Stimulated activated CD8-positive, alpha-beta memory T cell treated with anti-CD3 and anti-CD28 coated beads, Interleukin-7, amount 100 ng/mL, for 48 hours (primary cell): ENCODE measurements around the gene CLIC3.
A peak's percentile ranks its signal among the peaks of the same experiment; 100 is the strongest.
"Not testable (repeated sequence)": the region's sequence is repeated elsewhere in the genome, so short reads cannot be mapped to it uniquely, and the experiment has no call there.

Source experiments
- DNase-seq, 2 donors: peaks; one replicate each; pipeline ENCODE4 v3.0.0-alpha.2; 2020; ENCODE audit warnings: low read depth in 1 of 2; ENCODE audit errors: extremely low read depth in 1 of 2

CLIC3 gene, protein sequence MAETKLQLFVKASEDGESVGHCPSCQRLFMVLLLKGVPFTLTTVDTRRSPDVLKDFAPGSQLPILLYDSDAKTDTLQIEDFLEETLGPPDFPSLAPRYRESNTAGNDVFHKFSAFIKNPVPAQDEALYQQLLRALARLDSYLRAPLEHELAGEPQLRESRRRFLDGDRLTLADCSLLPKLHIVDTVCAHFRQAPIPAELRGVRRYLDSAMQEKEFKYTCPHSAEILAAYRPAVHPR

DNA sequence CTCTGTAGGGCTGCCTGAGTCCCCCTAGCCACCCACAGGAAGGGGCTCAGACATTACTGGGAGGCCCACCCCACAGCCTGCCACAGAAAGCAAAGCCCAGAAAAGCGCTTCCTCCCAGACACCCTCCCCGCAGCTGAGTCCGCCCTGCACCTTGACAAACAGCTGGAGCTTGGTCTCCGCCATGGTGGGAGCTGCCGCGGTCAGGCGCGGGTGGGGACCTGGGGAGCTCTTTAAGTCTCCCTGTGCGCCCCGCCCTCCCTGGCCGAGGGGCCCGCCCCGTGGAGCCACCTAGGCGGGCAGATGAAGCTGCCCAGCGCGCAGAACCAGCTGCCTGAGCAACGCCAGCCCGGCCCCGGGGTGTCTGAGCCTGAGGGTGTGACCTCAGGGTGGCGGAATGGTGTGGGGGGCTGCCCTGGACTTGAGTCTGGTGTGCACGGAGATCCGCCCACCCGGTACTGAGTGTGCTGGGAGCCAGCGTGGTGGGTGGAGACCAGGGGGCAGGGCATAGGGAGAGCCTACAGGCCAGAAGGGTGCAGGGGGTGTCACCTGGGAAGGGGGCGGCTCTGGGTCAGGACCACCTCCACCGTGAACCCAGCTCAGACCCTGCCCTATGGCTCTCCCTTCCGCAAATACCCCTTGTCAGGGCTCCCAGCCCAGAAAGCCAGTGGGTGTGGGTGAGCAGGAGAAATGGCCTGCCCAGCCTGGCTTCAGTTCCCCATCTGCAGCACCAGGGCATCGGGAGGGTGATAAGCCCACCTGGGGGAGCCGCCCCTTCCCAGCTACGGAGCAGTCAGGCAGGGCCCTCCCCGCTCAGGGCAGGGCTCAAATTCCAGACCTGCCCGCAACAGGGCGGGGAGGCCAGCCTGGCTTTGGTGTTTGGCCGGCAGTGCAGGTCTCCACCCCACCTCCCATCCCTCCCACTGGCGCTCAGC, at the start of gene CLIC3:
Gene CLIC3, minus strand, starts transcription at position 208 of the 932 bp plus-strand sequence. Its CDS starts 25 bp downstream, at position 183.
- DNase-seq = no peak

DNA sequence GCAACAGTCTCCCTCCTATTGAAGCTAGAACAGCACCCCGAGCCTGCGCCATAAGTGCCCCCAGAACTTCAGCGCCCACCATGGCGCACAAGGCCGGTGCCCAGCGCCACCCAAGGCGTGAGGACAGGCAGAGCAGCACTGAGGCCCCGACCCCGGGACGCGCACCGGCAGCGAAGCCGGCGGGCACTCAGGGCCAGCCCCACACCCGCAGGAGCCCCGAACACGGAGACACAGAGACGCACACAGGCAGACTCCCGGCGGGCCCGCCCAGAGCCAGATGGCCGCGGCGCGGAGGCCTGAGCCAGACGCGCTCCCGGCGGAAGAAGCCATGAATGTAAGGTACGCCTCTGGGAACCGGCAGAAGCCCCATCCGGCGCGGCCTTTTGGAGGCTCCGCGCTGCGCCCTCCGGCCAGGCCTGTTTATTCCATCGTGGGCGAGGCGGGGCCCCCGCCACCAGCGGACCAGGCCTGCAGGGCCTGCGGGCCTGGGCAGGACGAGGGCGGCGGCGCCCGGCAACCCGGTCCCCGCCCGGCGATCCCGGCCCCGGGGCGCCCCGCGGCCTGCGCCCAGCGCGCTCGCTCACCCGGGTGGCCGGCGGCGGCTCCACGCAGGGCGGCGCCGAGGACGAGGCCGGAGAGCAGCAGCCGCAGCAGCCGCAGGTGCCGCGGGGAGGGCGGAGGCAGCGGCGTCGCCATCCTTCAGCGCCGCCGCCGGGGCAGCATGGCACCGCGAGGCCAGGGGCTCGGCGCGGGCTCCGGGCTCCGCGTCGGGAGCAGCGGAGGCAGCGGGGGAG, 49.1 kb upstream of the CLIC3 start:
- DNase-seq = no peak

DNA sequence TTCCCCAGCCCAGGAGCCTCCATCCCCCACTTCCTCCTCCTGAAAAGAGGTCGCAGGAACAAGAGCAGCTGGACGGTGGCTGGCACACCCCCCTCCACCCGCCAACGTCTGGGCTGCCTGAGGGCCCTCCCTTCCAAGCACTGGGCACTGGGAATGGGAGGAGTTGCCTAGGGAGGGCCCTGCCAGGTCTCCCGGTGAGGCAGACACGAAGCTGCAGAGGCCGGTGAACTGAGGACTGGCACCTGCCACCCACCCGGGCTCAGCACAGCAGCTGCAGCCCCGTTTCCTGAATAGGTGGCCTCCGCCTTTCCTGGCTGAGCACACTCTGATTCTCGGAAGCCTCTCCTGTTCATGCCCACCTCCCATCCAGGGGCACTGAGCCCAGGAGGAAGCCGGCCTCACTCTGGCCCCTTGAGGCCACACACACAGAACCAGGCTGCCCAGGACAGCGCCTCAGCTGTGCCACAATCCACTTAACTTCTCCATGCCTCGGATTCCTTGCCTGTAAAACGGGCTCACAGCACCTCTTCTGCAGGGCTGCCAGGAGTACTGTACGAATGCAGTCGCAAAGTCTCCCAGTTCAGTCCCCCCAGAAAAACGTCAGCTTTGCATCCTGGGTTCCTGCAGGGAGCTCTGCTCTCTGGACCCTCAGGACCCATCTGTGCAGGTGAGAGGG, 48.3 kb upstream of the CLIC3 start:
- DNase-seq = no peak

DNA sequence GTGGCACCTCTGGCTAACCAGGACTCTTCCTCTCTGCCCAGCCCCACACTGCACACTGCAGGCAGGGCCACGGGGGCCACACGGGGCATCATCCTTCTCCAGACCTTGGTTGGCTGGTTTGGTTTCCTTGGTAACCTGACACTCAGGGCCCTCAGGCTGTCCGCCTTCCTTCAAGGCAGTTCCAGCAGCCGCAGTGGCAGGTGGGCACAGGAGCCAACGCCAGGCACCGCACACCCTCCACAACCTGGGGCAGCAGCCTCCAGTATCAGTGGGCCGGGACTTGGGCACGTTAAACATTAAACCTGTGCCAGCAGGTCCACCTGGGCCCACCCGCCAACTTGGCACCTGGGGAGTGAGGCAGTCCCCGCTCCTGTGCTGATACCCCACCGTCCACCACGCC, 47.7 kb upstream of the CLIC3 start:
- no peak for DNase-seq

DNA sequence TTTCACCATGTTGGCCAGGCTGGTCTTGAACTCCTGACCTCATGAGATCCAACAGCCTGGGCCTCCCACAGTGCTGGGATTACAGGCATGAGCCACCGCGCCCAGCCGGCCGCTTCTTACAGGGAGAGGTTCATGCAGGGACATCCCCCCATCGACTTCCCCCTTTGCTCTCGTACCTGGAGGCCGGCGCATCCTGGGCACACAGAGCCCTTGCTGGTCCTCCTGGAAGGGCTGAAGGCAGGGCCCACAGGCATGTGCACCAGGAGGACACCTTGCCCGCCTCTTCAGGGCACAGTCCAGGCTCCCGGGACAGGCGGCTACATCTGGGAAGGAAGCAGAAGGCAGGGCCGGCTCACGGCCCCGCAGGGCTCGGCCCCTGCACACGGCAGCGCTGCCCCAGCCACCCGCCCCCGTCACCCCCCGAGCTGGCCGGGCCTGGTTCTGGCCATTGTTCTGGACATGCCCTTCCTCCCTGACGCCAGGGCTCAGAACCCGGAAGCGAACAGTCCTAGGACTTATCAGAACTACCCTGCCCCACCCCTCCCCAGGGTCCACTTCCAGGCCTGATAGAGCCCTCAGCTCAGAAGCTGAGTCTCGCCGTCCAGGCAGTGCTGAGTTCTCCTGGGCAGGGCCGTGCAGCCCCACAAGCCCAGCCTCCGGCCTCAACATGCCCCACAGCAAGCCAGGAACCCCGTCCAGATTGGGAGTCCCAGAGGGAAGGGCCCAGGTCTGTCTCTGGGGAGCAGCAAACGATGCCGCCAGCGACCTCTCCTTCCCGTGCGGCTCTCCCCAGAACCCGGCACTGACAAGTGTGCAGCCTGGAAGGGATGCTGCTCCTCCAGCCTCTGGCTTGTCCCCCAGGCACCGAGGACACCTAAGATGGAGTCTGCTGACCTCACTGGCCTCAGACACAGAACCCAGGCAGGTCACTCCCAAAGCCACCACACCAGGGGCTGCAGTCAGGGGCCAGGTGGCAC, 46.7 kb upstream of the CLIC3 start:
- no peak for DNase-seq

DNA sequence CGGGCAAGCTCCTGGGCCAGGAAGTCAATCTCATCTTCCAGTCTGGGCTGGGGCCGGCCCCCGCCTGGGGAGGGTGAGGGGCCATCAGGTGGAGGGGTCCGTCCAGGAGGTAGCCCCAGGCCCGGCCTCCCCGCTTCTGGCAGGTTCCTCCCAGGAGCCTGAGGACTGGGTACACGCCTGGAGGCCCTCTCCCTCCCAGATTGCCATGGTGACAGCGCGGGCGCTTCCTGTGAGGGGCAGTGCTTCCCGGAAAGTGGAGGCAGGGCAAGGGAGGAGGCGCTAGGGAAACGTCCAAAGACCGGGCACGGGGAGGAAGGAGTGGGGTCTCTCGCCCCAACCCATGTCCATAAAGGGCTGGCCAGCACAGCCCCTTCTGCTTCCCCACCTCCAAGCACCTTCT, 44.8 kb upstream of the CLIC3 start:
- DNase-seq = no peak

DNA sequence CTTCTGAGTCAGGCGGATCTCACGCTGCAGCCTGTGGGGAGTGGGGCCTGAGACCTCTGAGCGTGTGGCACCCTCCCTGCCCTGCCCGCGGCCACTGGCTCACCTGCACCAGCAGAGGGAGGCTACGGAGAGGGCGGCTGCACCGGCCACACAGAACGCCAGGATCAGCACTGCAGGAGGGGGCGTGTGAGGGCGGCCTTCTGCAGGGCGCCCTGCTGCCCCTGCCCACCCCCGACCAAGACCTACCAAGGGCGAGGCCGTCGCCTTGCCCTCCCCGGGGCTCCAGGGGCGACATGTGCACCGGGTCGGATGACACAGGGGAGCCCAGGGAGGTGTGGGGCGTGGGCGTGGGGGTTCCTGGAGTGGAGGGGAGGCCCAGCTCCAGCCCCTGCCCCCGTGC, 44.2 kb upstream of the CLIC3 start:
- no peak for DNase-seq

DNA sequence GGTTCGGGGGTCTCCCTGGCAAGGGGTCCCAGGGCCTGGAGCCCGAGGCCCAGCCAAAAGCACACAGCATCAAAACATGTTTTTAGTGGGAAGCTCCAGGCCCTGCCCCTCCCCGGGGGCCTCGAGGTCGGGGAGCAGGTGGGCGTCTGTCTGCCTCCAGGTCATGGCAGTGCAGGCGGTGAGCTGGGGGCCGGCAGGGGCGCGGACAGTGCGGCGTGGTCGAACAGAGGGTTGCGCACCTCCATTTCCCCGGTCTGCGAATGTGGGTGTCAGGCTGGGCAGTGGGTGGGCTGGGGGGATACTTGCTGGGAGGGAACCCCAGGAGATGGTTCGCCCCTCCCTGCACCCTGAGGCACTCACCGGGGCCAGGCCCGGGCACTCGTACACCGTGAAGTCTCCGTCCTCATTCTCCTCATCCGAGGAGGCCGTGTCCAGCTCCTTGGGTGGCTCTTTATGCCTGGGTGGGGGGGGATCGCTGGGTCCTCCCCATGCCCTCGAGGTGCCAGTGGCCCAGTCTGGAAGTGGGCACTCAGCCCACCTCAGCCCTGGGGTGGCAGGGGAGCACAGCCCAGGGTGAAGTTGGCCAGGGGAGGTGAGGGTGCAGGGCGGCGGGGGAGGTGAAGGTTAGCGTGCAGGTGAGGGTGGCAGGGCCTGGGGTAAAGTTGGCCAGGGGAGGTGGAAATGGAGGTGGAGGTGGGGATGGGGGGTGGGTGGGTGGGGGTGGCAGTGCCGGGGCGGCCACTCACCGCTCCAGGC, 43.4 kb upstream of the CLIC3 start:
- no peak for DNase-seq

DNA sequence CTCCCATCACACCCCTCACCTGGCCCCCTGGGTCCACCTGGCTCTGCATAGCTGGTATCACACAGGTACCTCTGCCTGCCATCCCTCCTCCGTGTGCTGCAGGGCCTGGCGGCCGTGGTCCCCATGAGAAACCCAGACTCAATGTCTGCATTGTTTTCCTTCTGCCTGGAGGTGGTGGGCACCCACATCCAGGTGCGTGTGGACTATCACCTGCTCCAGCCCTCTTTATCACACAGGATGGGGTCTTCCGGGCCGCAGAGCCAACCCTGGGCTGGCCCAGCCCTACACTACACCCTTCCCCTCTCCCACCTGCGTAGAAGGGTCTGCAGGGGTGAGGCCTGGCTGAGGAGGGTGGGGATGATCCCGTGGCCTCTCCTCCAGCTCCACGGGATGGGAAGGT, 42.5 kb upstream of the CLIC3 start:
- DNase-seq = no peak

DNA sequence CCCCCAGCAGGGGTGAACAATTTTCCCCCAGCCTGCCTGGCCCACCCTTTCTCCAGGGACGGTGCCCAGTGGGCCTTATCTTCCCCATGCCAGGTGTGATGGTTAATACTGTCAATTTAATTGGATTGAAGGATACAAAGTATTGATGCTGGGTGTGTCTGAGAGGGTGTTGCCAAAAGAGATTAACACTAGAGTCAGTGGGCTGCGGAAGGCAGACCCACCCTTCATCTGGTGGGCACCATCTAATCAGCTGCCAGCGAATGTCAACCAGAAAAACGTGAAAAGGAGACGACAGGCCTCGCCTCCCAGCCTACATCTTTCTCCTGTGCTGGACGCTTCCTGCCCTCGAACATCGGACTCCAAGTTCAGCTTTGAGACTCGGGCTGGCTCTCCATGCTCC, 41.1 kb upstream of the CLIC3 start:
- no peak for DNase-seq

DNA sequence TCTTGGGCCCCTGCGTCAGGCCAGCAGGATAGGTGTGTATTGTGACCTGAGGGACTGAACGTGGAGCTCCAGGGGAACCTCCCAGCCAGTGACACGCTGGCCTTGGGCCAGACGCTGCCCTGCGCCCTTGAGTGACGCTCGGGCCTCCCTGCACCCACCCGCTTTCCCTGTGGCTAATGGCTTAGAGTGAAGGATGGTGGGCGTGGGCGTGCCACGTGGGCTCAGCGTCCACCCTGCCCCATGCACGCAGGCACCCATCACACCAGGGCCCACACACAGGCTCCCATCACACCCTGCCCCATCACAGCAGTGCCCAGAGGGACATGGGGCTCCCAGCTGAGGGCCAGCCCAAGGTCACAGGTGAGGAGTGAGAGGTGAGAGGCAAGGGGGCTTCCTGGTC, 40.7 kb upstream of the CLIC3 start:
- no peak for DNase-seq

DNA sequence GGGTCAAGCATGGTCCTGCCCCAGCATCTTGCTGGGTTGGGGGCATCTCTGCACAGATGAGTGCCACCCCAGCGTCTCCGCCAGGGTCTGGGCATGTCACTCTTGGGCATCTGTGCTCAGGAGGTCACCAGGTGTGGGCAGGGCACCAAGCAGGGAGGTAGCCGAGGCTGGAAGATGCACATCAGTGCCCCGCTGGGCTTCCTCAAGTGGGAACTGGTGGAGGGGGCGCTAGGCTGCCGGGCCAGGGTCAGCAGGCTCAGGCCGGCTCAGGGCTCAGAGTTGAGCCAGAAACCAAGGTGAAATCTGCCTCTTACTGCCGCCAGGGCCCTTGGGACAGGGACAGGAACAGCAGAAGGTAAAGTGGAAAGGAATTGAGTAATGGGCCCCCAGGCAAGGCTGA, 39.6 kb upstream of the CLIC3 start:
- DNase-seq = no peak

DNA sequence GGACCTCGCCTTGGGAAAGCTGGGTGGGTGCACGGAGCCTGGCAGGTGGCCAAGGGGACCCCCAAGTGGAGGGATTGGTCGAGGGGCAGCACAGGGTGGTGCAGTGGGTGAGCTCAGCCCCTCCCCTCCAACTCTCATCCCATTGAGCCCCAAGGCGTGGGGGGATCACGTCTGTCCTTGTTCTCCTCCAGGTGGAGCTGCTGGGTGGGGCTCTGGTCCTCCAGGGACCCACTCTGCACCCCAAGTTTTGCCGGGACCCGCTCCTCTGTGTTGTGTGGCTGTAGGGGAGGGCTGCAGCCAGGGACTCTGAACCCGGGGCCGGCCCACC, 39.1 kb upstream of the CLIC3 start:
- DNase-seq = no peak

DNA sequence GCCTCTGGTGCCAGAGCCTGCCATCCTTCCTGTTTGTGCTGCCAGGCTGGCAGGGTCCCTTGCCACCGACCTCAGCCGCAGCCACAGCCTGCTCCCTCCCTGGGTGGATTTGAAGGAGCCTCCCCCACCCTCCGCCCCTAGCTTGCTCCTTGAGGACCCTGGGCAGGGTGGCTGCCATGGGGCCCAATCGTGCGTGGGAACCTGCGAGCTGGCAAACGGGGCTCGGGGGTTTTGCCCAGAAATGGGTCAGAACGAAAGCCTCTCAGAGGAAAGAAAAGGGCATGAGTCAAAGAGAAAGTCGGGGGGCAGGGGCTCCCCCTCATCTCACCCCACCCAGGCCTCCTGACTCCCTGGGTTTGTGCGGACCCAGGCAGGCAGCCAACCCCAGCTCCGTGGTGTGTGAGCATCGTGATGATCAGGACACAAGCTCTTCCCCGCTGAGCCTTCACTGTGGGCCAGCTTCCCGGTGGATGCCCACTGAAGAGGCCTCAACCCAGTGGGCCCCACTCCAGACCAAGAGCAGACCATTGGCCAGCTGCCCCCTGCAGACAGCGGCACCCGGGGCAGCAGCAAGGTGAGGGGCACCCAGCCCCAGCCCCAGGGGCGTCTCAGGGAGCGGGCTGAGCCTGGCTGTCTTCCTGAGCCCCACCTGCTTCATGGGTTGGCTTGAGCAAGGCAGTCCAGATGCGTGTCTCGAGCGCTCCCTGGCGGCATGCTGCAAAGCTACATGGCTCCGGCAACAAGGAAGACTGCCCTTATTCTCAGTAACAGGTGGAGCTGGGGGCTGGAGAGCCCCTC, 38.5 kb upstream of the CLIC3 start:
- DNase-seq = peak; percentile 70 to 82

DNA sequence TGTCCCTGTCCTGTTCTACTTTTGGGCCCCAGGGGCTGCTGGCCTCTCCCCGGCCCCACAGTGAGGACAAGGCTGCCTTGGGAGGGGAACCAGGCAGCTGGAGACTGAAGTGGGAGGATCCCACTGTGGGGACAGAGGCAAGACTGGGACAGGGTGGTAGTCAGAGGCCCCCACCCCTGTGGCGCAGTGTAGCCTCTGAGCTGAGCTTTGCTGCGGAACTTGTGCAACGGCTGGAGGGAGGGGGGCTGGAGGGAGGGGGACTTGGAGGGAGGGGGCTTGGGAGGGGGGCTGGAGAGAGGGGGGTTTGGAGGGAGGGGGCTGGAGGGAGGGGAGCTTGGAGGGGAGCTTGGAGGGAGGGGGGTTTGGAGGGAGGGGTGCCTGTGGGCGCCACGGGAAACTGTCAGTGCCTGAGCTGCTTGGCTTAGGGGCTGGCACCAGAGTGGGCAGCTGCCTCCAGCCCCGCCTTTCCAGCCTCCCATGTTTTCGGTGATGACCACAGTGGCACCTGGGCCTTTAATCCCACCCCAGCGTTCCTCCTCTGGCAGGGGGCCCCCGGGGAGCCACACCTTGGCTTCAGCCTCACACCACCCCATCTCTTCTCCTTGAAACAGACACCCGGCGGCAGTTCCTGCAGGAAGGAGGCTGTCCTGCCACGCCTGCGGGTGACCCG, 37.8 kb upstream of the CLIC3 start:
- DNase-seq = no peak

DNA sequence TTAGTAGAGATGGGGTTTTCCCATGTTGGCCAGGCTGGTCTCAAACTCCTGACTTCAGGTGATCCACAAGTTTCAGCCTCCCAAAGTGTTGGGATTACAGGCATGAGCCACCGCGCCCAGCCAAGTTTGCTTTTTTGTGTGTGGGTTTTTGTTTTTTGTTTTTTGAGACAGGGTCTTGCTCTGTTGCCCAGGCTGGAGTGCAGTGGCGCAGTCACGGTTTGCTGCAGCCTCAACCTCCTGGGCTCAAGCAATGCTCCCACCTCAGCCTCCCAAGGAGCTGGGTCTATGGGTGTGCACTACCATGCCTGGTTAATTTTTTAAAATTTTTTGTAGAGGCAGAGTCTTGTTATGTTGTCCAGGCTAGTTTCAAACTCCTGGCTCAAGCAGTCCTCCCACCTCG, 37.1 kb upstream of the CLIC3 start:
- not testable (repeated sequence) for DNase-seq

DNA sequence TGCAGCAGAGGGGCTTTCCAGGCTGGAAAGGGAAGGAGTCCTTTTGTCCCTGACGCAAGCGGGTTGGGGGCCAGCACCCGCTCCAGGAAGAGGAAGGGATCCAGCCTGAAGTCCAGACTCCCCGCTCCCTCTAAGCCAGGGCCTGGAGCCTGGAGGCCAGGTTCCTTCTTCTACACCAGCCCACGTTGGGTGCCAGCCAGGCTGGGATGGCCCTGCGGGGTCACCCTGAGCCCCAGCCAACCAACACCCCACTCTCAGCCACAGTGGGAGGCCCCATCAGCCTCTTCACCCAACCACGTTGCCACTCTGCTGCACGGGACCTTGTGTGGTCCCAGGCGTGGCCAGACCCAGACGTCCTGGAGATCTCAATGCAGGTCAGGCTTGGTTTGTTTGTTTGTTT, 36.5 kb upstream of the CLIC3 start:
- DNase-seq = no peak
